RWPE1 (cell line): ENCODE results near the gene PLXNC1.

ENCODE experiments used
- CTCF ChIA-PET: fragments of 350-600 bp; sonication (Branson Sonifier 250); formaldehyde crosslinking; extraction: SDS; loops from one replicate; lab custom pipeline; 2021; lab: Yijun Ruan, JAX
- POLR2A ChIA-PET: fragments of 400-600 bp; formaldehyde crosslinking; extraction: SDS; loops from one replicate; lab custom pipeline; 2020; ENCODE audit warnings: antibody characterized with exemption; ENCODE audit not compliant: low non-redundant PET; lab: Yijun Ruan, JAX
- DNase-seq: peaks from one replicate; pipeline ENCODE4 v3.0.0; 2012; ENCODE audit warnings: low spot score
- H3K27ac ChIP-seq: fragments of 450-650 bp; 2 replicates; pipeline ENCODE4 v1.5.1; 2017
- TF ChIP-seq, protein P1 (sequence below): fragments of 450-650 bp; conservative IDR thresholded peaks from 2 replicates; pipeline ENCODE4 v1.5.1; 2017; ENCODE audit warnings: low read depth, mild to moderate bottlenecking

The PLXNC1 gene

DNA sequence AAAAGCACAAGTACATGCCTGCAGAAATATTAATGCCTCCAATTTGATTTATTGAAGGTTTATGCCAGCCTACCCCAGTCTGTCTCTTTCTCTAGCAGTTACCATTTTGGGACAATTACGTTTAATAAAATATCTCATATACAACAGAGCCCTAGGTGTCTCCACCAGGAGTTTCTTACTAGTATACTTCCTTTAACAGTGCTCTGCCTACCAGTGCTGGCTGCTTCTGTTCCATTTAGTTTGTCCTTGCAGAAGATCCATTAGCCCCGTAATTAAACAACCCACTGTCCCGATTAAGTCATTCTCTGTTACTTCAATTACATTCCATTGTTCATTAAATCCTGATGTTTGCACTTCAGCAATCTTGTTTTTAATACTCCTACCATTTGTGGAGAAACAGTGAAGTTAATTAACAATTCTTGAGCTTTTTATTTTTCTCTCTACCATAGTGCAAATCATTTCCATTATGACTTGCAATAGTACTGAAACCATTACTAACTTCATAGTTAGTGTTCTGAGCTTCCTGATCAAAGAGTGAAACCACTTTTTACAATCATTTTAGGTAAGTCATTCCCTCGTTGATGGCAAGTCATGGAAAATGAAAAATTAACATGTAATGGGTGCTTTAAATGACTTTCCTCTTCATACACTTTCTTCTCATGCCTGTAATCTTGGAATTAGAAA is 121.1 kb downstream of the PLXNC1 start:
- TF ChIP-seq, protein P1, sequence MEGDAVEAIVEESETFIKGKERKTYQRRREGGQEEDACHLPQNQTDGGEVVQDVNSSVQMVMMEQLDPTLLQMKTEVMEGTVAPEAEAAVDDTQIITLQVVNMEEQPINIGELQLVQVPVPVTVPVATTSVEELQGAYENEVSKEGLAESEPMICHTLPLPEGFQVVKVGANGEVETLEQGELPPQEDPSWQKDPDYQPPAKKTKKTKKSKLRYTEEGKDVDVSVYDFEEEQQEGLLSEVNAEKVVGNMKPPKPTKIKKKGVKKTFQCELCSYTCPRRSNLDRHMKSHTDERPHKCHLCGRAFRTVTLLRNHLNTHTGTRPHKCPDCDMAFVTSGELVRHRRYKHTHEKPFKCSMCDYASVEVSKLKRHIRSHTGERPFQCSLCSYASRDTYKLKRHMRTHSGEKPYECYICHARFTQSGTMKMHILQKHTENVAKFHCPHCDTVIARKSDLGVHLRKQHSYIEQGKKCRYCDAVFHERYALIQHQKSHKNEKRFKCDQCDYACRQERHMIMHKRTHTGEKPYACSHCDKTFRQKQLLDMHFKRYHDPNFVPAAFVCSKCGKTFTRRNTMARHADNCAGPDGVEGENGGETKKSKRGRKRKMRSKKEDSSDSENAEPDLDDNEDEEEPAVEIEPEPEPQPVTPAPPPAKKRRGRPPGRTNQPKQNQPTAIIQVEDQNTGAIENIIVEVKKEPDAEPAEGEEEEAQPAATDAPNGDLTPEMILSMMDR = no peak
- no peak for DNase-seq
- CTCF ChIA-PET = no interaction called here
- H3K27ac ChIP-seq = no peak overlapping the region
- POLR2A ChIA-PET = no interaction called here

DNA sequence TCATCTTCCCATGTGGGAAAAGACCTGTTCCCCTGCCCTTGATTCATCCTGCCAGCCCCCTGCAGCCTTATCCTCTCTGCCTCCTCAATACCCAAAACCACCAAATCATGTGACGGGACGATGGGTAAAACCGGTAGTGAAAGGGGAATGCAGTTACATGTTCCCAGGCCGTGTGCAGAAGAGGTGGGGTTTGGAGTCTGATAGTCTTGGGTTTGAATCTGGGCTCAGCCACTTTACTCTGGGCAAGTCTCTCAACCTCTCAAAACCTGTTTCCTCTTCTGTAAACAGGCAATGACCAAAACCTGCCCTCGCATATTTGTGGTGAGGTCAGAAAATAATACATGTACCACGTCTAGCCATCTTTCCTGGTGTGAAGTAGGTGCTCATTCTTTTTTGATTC is 123.0 kb downstream of the PLXNC1 start:
- DNase-seq = no peak
- TF ChIP-seq, protein P1 = no peak
- ChIA-PET CTCF (interaction anchor here (0.5 kb wide), 1 partner anchor 181 kb away, joined by 4 read pairs; no protein-coding TSS in a partner anchor), POLR2A (no interaction called here)
- no peak overlapping the region for H3K27ac ChIP-seq

- no peak overlapping the region for H3K27ac ChIP-seq
- DNase-seq = no peak
- POLR2A ChIA-PET = no interaction called here
- CTCF ChIA-PET = no interaction called here
- TF ChIP-seq, protein P1 = no peak
These were observed 123.9 kb downstream of the PLXNC1 start for GRCh38 chr12:94272280-94272679.

GRCh38 chr12:94273272-94273671 is 124.9 kb downstream of the PLXNC1 start:
- H3K27ac ChIP-seq = no peak overlapping the region
- no peak for DNase-seq
- ChIA-PET POLR2A (no interaction called here), CTCF (interaction anchor here (0.6 kb wide), 1 partner anchor 569 kb away, joined by 3 read pairs; no protein-coding TSS in a partner anchor)
- TF ChIP-seq, protein P1 = no peak

GRCh38 chr12:94276725-94277124 is 128.3 kb downstream of the PLXNC1 start:
- no peak overlapping the region for H3K27ac ChIP-seq
- TF ChIP-seq, protein P1 = no peak
- ChIA-PET CTCF (no interaction called here), POLR2A (no interaction called here)
- no peak for DNase-seq

DNA sequence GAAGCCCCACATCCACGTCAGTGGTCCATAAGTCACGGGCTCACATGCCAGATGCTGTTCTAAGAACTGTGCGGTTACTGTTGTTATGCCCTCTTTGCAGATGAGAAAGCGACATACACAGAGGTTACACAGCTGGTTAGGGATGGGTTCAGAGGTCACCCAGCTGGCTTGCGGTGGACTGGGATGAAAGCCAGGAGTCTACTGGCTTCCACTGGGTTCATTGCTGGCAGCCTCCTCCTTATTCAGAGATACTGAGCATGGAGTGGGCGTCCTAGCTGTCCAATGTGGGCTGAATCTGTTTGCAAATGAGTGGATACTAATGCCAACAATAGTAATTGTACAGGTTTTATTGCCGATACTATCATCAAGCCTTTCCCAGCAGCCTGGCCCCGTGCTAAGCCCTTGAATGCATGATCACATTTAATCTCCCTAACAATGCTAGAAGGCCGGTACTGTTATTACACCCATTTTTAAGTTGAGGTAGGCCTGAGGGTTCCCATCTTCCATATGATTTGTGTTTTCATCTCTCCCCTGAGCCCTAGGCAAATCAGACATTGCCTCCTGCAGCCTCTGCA is 129.1 kb downstream of the PLXNC1 start:
- TF ChIP-seq, protein P1 = no peak
- no peak overlapping the region for H3K27ac ChIP-seq
- CTCF ChIA-PET = no interaction called here
- POLR2A ChIA-PET = no interaction called here
- DNase-seq = no peak
